HCEC 1CT (cell line): Measurements from ENCODE around the gene C7orf57.
A peak's percentile ranks its signal among the peaks of the same experiment; 100 is the strongest.
"Not testable (repeated sequence)": the region's sequence is repeated elsewhere in the genome, so short reads cannot be mapped to it uniquely, and the experiment has no call there.

ENCODE experiments used
- DNase-seq: peaks from one replicate; pipeline ENCODE4 v3.0.0-alpha.2; 2017

The C7orf57 gene

DNA sequence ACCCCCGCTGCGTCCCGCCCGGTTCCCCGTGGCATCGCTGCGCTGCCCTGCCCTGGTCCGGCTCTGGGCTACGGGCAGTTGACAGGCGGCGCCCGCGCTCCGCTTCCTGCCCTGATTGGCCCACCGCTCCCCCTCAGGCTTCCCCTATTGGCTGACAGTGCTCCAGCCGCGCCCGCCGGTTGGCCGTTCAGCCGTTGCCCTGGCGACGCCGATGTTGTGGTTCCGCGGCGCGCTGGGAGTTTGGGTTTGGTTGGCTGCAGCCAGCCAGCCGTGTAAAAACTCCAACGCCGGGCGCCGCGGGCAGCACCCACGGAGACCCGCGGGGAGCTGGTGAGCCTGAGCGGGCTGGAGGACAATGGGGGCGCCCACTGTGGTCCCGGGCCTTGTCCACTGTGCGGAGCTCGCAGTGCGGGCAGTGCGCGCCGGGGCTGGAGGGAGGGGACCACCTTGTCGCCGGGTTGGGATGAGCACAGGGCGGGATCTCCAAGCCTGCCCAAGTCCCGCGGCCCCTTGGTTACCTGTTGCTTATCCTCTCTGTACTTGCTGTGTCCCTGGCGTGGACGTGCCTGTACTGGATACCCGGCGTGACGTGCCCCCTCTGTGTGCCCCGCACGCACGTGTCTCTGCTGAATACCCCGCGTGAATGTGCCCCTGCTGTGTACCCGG, at the start of gene C7orf57:
Gene C7orf57 (plus strand): TSS at position 243 of the 666 bp plus-strand sequence. CDS start 766 bp downstream, outside the sequence.
- DNase-seq = peak; percentile 87

DNA sequence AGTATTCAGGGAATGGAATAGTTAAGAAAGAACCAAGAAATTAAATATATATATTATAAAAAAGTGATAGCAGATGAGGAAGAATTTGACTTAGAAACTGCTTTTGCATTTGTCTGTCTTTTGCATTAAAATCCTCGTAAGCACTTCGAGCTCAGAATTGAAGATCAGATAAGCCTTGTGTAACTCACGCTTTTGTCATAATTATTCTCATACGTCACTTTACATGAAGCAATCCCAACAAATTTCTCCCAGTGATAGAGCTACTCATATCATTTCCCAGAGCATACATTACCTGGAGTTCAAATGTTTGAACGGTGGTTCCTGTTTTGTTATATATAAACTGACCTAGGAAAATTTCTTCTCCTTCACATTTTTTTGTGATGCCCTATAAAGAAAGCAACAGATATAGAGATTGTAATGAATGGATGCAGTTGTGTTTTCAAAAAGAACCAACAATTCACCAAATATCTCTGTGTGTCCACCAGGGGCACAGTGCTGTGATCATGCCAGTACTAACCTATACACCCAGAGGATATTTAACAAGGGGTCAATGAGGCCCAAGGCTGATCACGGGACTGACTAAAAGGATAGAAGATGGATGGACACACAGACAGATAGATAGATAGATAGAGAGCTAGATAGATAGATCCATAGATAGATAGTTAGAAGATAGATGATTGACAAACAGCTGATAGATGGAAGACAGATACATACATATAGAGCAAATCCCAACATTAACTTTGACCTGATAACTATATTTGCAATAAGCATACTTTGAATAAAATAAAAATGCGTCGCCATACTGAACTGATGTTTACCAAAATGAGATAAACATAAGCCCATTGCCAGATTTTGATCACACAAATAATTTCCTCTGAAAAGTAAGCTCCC, 46.6 kb upstream of the C7orf57 start:
- DNase-seq = peak; percentile 35

DNA sequence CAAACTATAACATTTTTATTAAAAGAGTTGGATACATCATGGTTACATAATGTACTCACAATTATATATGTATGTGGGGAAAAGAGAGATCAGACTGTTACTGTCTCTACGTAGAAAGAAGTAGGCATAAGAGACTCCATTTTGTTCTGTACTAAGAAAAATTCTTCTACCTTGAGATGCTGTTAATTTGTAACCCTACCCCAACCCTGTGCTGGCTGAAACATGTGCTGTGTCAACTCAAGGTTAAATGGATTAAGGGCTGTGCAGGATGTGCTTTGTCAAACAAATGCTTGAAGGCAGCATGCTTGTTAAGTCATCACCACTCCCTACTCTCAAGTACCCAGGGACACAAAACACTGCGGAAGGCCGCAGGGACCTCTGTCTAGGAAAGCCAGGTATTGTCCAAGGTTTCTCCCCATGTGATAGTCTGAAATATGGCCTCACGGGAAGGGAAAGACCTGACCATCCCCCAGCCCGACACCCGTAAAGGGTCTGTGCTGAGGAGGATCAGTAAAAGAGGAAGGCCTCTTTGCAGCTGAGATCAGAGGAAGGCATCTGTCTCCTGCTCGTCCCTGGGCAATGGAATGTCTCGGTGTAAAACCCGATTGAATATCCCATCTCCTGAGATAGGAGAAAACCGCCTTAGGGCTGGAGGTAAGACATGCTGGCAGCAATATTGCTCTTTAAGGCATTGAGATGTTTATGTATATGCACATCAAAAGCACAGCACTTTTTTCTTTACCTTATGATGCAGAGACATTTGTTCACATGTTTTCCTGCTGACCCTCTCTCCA, 45.5 kb upstream of the C7orf57 start:
- DNase-seq = not testable (repeated sequence)

DNA sequence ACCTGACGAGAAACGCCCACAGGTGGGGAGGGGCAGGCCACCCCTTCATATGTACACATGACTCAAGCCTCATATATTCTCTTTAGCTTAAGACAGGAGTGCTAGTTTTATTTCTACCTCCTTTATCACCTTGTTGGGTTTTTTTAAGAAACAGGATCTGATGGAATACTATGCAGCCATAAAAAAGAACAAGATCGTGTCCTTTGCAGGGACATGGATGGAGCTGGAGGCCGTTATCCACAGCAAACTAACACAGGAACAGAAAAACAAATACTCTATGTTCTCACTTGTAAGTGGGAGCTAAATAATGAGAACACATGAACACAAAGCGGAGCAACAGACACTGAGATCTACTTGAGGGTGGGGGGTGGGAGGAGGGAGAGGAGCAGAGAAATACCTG, 44.8 kb upstream of the C7orf57 start:
- no peak for DNase-seq

DNA sequence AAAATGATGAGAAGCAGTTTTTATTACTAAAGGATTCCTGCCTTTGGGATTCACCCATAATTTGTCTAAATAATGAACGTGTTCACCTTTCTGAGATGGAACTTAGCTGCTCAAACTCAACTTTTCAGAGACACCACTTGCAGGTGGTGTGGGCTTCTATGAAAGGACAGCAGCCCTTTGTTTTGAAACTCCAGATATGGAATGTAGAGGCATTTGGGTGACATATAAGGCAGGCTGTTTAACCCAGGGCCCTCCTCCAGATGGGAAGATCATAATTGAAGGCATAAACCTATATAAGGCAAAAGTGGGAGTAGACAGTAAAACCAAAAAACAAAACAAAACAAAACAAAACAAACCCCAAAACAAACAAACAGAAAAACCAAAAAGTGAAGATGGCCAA, 44.1 kb upstream of the C7orf57 start:
- no peak for DNase-seq

DNA sequence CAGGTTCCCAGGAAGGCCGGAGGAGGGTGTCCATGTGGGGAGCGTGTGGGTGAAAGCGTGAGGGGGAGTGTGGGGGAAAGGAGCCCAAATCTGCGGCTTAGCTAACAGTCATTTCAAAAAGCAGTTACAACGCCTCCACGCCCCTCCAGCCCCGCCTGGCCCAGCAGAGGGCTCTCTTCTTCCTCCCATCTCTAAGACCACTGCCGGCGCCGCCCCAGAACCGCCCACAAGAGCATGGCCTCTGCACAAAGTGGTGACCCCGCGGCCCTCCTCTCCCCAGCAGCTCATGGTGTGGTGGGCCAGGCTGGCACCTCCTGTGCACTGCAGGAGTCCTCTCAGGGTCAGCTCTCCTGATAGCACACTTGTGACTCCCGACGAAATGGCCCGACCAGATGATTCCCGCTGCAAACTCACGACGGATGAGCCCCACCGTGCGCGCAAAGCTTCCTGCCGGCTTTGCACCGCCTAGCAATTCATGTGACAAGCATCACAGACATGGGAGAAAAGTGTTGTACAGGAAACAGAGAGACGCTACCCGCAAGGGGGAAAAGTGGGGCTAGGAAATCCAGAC, 43.5 kb upstream of the C7orf57 start:
- DNase-seq = peak; percentile 84

DNA sequence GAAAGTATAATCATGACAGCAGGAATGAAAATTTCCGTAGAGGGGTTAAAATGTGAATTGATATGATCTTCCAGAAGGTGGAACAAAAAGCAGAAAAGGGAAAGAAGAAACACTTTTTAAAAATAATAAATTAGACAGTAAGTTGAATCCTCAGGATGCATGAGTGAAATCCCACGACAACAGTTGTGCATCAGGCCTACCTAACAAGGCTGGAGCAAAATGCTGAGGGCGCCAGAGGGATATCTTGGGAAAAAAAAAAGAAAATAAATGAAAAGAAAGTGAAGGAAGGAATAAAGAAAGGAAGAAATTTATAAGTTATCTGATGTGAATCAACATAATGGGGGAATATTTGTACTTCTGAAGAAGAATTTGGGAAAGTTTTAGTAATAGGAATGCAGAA, 42.9 kb upstream of the C7orf57 start:
- no peak for DNase-seq

DNA sequence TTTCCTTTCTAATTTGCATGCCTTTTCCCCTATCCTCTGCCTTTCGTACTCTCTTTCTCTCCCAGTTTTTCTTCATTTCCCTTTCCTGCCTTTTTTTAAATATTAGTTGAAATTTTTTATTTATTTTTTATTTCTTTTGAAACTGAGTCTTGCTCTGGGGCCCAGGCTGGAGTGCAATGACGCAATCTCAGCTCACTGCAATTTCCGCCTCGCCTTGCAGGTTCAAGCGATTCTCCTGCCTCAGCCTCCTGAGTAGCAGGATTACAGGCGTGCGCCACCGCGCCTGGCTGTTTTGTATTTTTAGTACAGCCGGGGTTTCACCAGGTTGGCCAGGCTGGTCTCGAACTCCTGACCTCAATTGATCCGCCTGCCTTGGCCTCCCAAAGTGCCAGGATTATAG, 35.9 kb upstream of the C7orf57 start:
- DNase-seq = no peak

DNA sequence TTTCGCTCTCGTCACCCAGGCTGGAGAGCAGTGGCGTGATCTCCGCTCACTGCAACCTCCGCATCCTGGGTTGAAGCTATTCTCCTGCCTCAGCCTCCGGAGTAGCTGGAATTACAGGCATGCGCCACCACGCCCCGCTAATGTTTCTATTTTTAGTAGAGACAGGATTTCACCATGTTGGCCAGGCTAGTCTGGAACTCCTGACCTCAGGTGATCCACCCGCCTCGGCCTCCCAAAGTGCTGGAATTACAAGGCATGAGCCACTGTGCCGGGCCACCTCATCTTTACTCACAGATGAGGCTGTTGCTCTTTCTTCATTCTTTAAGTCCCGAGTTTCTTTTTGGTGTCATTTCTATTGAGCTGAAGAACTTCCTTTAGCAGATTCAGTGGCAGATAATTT, 35.2 kb upstream of the C7orf57 start:
- peak; percentile 76 for DNase-seq

DNA sequence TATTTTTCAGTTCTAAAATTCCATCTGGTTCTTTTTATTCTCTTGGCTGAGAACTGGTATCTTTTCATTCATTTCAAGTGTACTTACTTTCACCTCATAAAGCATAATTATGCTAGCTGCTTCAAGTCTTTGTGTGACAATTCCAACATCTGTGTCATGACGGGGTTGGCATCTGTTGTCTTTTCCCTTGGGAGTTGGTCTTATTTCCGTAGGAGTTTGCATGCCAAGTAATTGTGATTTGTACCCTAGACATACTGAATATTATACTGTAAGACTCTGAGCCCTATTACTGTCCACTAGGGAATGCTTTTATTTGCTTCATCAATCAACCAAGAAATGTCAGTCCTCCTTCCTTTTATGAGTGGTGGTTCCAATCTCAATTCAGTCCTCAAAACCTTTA, 31.3 kb upstream of the C7orf57 start:
- DNase-seq = no peak

DNA sequence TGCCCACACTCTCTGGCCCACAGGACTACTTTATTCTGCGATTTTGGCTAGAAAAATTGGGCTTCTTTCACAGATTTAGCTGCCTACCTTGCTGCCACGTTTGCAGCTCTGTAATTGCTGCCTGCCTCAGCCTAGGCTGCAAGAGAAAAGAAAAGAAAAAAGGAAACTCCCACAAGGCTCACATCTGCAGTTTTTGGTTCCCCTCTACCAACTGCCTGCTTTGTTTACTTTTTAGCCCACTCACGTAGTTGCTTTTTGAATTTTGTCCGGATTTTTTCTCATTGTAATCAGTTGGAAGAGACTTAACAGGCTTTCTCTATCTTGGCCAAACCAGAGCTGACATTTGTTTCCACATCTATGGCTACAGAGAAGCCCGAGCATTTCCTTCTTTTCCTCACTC, 30.7 kb upstream of the C7orf57 start:
- DNase-seq = no peak

DNA sequence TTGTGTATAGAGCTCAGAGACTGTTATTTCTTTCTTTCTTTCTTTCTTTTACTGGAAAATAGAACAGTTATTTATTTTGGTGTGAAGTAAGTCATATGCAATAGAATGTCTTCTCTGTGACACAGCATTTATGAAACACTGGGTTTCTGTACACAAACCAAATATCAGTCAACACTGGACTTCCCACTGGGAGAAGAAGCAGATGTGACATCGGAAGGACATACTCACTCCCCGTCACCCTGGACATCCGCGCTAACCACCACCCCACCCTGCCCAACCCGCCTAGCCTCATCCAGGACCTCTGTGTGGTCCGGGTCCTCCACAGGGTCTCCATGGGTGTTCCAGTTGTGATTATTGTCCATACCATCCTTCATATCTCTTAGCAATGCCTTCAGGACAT, 28.5 kb upstream of the C7orf57 start:
- DNase-seq = no peak

DNA sequence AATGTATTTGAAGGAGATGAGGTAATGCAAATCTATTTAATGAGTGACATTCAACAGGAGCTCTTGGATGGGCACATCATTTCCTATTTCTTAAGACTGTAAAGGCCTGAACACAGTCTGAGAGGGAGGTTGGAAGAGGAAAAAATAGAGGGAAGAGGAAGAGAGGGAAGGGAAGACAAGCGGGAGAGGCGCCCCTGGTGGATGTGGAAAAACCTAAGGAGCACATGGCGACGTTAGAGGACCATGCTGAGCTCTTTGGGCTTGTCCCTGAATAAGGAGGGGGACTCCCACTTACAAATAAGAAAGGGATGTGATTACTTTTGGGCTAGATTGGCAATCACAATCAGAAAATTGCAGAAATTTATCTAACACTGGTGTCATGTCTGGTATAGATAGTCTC, 26.1 kb upstream of the C7orf57 start:
- no peak for DNase-seq

DNA sequence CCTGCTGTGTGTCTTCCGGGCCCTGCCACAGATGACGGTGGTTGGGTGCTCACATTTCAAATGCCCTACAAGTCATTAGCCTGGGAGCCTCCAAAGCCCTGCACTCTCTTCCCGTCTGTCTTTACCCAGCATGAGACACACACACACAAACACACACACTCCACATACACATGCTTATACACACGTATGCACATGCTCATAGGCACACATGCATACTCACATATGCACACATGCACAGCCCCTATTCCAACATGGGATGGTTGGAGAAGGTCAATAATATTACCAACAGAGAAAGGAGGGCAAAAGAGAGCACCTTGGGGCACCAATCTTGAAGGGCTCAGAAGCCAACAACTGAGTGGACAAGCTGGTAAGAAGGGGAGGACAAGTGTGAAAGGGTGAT, 25.4 kb upstream of the C7orf57 start:
- no peak for DNase-seq

DNA sequence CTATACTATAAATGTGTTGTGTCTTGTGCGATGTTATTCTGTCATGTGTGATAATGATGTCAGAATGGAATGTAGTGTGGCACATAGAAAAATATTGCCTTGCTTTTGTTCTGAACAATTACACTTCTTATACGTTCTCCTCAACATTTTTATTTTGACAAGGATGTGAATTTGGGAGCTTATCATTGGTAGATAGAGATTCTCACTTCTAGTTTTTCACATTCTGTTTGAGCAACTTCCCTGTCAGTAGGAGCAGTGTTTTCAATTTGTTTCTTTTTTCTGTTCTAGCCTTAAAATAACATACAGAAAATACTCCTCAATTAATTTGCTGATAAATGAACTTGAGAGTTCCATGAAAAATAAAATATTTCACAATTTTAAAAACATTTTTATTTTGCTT, 24.0 kb upstream of the C7orf57 start:
- DNase-seq = no peak

DNA sequence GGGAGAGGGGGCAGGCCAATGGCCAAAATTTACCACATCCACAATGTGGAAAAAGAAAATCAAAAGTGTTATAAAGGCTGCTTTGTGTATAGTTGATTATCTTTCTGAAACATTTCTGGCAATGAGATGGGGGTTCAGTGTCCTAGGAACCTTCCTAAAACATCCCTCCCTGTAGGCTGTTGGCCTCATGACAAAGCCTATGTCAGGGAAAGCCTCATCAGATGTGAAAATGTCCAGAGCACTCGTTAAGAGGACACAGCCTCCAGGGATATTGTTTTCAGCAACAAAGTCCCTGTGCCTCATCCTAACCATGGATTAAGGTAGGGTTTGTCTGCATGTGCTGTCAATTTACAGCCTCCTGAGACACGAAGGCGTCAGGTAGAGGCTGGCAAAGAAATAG, 23.4 kb upstream of the C7orf57 start:
- DNase-seq = no peak

DNA sequence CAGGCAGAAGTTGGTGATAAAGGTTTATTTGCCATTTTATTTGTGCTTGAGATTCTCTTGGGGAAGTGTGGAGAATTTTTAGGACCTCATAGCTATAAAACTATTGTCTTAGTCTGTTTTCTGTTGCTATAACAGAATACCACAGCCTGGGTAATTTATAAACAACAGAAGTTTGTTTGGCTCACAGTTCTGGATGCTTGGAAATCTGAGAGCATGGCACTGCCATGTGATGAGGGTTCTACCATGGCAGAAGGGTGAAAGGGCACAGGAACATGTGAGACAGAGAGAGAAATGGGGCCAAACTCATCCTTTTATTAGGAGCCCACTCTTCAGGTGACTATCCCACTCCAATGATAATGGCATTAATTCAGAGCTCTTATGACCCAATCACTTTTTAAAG, 18.7 kb upstream of the C7orf57 start:
- DNase-seq = no peak

DNA sequence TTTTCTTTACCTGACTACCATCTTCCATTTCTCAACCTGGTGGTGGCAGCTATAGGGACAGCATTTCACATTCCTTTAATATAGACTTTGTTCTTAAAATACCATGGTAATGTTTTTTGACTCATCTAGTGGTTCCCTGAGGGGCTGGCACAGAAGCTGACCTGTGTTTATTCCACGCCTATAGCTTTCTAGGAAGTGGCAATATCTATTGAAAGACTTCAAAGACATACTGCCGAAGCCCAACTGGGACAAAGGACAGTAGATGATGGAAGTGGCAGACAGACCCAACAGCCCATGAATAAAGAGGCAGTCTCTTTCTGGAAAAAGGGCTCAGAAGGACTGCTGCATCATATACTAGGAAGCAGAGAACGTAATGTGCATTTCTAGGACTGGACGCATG, 17.7 kb upstream of the C7orf57 start:
- no peak for DNase-seq

DNA sequence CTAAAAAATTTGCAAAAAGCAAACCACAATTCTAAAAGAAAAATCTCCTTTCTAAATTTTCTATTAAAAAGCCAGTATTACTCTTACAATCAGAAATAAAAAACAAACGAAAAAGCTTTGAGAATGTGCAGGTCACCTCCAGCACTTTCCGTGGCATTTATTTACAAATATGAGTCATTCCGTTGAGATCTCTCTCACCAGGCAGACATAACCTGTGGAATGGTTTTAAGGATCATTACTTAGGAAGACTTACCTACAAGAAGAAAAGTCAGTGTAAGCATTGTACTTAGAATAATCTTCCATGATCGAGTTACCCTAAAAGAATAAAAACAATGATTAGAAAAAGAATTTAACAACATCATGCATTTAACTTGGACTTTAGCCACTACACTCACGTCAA, 9.7 kb upstream of the C7orf57 start:
- no peak for DNase-seq

DNA sequence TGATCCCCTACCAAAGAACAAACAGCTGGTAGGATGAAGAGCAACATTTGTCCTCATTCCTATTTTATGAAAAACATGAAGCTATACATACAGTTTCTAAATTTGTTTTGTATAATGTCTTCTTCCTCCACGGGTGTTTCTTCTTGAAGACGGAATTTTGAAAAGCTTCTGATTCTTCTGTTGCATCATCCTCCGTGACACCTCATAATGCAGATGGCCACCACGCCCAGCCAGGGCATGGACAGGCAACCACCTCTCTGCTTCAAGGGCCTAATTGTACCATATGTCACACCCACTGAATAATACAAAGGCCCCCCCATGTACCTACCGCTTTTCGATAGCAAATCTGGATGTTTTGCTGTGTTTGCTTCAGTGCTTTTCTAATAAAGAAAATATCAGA, 6.4 kb upstream of the C7orf57 start, which contains the start of gene SUN3:
Gene SUN3 (minus strand): TSS at position 170 of the 400 bp plus-strand sequence. CDS start 169 bp downstream, at position 1.
- DNase-seq = no peak

DNA sequence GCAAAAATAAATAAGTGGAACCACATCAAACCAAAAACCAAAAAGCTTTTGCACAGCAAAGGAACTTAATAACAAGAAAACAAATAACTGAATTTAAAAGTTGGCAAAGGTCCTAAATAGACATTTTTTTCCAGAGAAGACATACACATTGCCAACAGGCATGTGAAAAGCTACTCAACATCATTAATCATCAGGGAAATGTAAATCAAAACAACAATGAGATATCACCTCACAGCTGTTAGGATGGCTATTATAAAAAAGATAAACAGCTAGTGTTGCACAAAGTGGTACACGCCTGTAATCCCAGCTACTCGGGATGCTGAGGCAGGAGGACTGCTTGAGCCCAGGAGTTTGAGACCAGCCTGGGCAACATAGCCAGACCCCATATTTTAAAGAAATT, 4.2 kb upstream of the C7orf57 start:
- DNase-seq = no peak

DNA sequence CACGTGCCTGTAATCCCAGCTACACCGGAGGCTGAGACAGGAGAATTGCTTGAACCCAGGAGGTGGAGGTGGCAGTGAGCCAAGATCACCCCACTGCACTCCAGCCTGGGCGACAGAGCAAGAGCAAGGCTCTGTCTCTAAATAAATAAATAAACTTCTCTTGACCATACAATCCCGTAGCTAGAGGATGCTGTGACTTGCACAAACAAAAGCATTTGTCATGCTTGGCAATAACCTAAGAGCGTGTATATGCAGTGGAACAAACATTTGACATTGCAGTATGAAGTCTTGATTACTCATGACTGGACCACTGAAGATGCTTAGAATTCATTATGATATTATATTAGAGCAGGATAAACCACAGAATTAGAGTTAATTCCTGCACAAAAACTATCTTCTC, 1.4 kb upstream of the C7orf57 start:
- peak; percentile 15 for DNase-seq

DNA sequence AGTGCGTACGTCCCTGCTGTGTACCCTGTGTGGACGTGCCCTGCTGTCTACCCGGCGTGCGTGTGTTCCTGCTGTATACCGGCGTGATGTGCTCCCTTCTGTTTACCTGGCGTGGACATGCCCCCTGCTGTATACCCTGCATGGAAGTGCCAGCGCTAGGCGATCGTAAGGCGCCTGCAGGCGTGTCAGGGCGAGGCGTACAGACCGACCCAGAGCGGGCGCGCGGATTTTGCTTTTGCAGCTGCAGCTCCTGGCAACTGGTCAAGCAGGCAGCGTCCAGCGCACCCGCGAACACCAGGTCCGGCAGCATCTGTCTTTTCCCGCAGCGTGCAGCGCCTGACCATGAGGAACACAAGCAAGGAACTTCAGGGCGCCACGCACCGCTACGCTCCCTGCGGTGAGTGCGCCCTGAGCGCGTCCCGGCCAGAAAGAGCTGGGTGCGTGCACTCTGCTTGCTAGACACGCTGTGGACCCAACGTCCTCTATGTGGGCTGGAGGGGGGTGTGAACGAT, 680 bp downstream of the C7orf57 start:
- peak; percentile 7 for DNase-seq
